ENCODE data around the gene GPRC5B.

The GPRC5B gene

GRCh38 chr16:19896951-19897350, 12.3 kb upstream of the GPRC5B start:
- FAIRE-seq, result no peak

- FAIRE-seq, result no peak
Observed at GRCh38 chr16:19894586-19894985, 9.9 kb upstream of the GPRC5B start.

DNA sequence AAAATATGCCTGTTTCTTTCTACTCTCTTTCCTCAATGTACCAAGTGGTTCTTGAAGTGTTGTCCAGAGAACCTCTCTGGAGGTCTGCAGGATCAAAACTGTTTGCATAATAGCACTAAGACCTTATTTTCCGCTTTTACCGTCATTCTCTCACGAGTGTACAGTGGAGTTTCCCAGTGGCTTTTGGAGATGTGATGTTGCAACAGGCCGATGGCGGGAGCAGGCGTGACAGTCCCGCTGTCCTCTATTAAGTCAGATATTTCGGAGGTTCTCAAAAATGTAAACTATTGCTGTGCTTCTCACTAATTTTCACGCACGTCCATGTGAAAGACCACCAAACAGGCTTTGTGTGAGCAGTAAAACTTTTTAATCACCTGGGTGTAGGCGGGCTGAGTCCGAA, 8.3 kb upstream of the GPRC5B start:
- no peak for FAIRE-seq

DNA sequence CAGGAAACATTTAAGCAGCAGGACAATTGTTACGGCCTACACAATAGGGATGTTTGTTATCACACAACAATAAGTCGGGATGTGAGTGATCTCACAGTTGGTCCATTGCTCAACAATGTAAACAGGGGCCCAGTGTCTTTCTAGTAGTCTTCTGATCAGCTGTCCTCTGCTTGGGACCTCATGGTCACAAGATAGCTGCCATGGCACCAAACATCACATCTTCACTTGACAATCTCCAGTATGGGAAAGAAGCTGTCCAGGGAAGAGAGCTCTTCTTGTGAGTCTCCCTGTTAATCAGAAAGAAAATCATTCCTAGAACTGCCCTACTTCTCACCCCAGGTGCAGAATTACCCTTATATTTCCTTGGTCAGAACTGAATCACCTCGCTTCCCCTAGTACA, 6.3 kb upstream of the GPRC5B start:
- FAIRE-seq, result no peak

- no peak for FAIRE-seq
Observed at GRCh38 chr16:19888834-19889233, 4.2 kb upstream of the GPRC5B start.

- peak; percentile 91 for FAIRE-seq
Observed at GRCh38 chr16:19886073-19886941, 1.7 kb upstream of the GPRC5B start.

DNA sequence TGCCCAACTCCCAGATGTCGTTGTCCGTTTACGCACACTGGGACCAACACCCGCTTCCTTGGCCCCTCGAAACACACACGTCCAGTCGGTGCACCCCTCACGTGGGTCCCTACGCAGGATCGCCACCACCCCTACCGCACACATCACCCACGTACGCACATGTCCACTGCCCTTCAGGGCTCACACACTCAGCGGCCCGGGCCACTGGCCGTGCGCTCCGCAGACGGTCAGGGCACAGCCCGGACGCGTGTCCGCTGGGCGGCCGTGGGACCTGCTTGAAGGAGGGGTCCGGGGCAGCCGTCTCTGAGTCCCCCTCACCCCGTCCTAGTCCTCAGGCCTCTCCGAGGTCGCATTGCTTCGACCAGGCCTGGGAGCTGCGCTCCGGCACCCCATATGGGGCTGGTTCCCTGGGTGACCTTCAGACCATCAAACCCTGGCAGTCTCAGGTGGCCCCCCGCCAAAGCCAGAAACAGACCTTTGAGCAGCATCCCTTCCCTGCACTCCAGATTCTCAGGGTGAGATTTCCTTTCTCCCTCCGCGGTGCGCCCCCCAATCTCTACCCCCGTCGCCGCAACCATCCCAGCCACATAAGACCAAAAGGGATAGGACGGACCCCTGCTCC, 914 bp upstream of the GPRC5B start:
- FAIRE-seq, result no peak

GRCh38 chr16:19883966-19884485, 622 bp downstream of the GPRC5B start:
- no peak for FAIRE-seq

DNA sequence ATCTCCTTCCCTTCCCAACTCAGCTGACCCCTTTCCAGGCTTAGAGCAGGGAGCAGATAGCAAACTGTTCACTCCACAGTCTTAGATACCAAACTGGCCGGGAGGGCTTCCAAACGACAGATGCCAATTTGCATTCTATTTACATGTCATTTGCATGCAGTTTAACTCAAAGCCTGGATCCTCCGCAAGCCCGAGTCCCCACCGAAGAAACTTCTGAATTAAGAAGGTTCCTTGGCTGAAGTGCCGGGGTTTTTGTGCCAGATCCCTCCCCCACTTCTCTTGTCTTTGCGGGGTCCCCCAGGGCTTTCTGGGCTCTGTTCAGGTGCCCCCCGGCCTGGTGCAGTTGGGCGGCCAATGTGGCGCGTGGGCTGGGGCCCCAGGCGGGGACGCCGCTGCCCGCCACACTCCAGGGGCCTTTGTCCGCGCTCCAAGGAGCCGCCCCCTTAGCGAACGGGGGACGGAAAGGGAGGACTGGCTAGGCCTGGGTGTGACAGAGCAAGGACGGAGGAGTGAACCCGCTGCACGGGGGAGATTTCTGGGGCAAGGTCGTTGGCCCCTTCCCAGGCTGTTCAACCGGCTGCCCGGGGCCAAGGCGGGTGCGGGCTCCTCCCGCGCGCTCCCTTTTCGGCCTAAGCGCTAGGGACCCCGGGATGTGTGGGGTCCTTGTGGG, 1.2 kb downstream of the GPRC5B start:
- no peak for FAIRE-seq

GRCh38 chr16:19882646-19883045, 2.0 kb downstream of the GPRC5B start:
- no peak for FAIRE-seq

- no peak for FAIRE-seq
Observed at GRCh38 chr16:19882186-19882585, 2.5 kb downstream of the GPRC5B start.

GRCh38 chr16:19881783-19882182, 2.9 kb downstream of the GPRC5B start:
- FAIRE-seq, result no peak

- no peak for FAIRE-seq
Observed at GRCh38 chr16:19881028-19881427, 3.6 kb downstream of the GPRC5B start.

DNA sequence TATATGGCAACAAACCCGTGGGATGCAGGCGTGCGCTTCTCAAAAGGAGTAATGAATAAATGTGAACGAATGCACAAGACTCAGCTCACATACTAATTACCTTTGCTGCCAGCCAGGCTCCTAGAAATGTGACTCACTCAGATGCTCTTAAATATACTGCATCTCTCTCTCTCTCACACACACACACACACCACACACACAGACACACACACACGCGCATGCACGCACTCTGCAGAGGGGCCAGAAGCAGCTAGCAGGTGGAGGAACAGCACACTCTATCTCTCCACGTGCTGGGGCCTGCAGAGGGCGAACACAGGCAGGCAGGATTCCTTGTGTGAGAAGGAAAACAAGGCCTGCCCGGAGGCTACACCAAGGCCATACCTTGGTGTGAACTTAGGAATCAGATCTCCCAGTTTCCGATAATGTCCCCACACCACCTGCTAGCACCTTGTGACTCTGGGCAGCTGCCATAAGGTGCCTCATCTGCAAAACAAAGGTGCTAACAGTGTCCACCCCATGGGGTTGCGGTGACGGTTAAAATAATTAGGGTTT, 5.3 kb downstream of the GPRC5B start:
- FAIRE-seq, result no peak

GRCh38 chr16:19878757-19879156, 5.9 kb downstream of the GPRC5B start:
- no peak for FAIRE-seq

DNA sequence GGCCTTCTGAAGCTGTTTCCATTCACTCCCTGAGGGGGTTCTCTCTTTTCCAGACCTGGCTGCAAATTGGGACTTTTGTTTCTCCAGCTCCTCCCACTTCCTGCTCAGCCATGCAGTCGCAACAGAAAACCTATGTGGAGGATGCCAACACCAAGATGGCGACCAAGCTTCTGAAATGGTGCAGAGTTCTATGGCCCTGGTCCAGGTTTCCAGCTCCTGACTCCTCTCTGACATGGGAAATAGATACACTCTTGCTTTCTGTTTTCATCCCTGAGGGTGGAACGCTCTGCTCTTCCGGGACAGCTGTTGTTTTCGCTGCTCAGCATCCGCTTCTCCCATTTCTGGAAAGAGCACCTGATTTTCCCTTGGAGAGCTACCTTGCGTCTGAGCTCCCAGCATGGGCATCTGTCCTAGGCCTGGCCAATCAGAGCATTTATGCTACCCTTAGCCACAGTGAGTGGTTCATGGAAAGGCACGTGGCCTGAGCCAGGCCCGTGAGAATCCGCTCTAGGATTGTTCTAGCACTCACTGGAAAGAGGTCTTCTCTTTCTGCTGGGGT, 8.1 kb downstream of the GPRC5B start:
- no peak for FAIRE-seq

GRCh38 chr16:19875900-19876299, 8.7 kb downstream of the GPRC5B start:
- no peak for FAIRE-seq

DNA sequence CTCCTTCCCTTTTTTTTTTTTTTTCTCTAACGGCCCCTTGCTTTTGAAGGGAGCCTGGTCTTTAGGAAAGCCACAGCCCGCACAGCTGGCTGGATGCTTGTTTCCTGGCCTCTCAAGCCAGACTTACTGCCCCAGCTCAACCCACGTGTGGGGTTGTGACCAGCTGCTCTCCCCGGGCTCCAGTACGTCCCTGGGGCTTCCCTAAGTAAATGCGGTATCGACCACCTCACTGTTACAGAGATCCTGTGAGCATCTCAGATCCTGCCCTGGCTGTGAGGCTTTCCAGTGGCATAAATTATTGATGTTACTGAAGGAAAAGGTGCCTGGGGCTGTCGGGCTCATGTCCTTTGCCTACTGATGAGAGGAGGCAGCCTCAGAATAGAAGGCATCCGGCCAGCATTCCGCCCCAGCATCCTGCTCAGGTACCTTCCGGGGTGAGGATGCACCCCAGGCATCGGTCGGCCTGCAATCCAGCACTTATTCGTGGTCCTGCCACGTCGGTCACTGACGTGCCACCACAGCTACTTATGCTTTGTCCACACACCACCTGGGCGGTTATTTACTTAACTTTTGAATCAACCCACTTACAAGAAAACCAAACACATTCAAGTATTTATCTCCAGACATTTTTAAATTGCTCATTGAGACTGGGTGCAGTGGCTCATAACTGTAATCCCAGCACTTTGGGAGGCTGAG, 9.6 kb downstream of the GPRC5B start:
- FAIRE-seq, result no peak

- FAIRE-seq, result no peak
Observed at GRCh38 chr16:19874026-19874425, 10.6 kb downstream of the GPRC5B start.

DNA sequence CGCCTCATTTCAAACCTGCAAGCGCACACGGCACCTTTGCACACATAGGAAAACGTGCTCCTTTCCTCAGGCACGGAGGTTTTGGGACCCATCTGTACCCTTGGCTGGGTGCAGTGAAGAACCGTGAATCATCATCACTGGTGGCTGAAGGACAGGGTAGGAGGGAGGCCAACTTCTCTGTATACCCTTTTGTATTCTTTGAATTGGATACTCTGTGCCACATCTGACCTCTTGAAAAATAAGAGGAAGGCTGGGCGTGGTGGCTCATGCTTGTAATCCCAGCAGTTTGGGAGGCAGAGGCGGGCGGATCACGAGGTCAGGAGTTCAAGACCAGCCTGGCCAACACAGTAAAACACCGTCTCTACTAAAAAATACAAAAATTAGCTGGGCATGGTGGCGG, 11.7 kb downstream of the GPRC5B start:
- FAIRE-seq, result no peak

- FAIRE-seq, result no peak
Observed at GRCh38 chr16:19872179-19872863, 12.3 kb downstream of the GPRC5B start.

DNA sequence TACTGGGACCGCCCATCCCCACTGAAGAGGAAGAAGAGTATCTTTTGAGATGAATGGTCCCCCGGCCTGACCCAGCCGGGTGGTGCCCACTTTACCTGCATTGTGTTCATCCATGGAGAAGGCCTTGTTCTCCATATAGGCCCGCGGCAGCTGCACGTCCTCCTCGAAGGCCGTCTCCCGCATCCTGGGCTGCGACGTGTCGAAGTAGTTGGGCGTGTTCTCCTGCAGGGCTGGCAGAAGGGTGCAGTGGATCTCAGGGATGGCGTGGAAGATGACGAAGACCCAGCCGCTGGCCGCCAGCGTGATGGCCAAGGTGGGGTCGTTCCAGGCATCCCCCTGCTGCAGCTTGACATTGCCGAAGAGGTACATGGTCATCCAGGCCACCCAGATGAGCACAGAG, 12.9 kb downstream of the GPRC5B start:
- no peak for FAIRE-seq

Data from G401.6 (cell line).